GM21381 (cell line): ENCODE measurements around the gene SAP130.

Source experiments
- ATAC-seq: cut with Tn5 transposase; IDR thresholded peaks from one replicate; pipeline ENCODE4 v1.9.1; 2021; ENCODE audit warnings: mild to moderate bottlenecking, moderate library complexity; ENCODE audit not compliant: unreplicated experiment

SAP130 gene

GRCh38 chr2:128026448-128027277, 1.2 kb downstream of the SAP130 start:
- ATAC-seq = no peak

GRCh38 chr2:128024816-128025215, 3.0 kb downstream of the SAP130 start:
- ATAC-seq = no peak

GRCh38 chr2:128017561-128017960, 10.3 kb downstream of the SAP130 start:
- ATAC-seq = no peak

- ATAC-seq = no peak
Measured at GRCh38 chr2:128016620-128017019, 11.2 kb downstream of the SAP130 start.

- no peak for ATAC-seq
Measured at GRCh38 chr2:128012698-128013097, 15.2 kb downstream of the SAP130 start.

GRCh38 chr2:128008074-128008672, 19.7 kb downstream of the SAP130 start:
- ATAC-seq = no peak

- ATAC-seq = no peak
Measured at GRCh38 chr2:128004509-128004908, 23.4 kb downstream of the SAP130 start.

- ATAC-seq = no peak
Measured at GRCh38 chr2:128003463-128003862, 24.4 kb downstream of the SAP130 start.

GRCh38 chr2:127996160-127996559, 31.7 kb downstream of the SAP130 start:
- no peak for ATAC-seq

- no peak for ATAC-seq
Measured at GRCh38 chr2:127995725-127996124, 32.1 kb downstream of the SAP130 start.

GRCh38 chr2:127993659-127994058, 34.2 kb downstream of the SAP130 start:
- no peak for ATAC-seq

GRCh38 chr2:127991742-127992141, 36.1 kb downstream of the SAP130 start:
- no peak for ATAC-seq

- ATAC-seq = no peak
Measured at GRCh38 chr2:127986548-127987079, 41.2 kb downstream of the SAP130 start.

GRCh38 chr2:127985735-127986134, 42.1 kb downstream of the SAP130 start:
- no peak for ATAC-seq

GRCh38 chr2:127985026-127985734, 42.7 kb downstream of the SAP130 start:
- ATAC-seq = no peak

- no peak for ATAC-seq
Measured at GRCh38 chr2:127984551-127984950, 43.3 kb downstream of the SAP130 start.

- ATAC-seq = no peak
Measured at GRCh38 chr2:127969446-127969845, 58.4 kb downstream of the SAP130 start.

GRCh38 chr2:127968610-127969339, 59.1 kb downstream of the SAP130 start:
- no peak for ATAC-seq

- ATAC-seq = no peak
Measured at GRCh38 chr2:127961729-127962128, 66.1 kb downstream of the SAP130 start.

GRCh38 chr2:127957240-127957639, 70.6 kb downstream of the SAP130 start:
- ATAC-seq = no peak

- no peak for ATAC-seq
Measured at GRCh38 chr2:127954857-127955256, 73.0 kb downstream of the SAP130 start.
